VCaP (cell line): Measurements from ENCODE around the gene CHD6.

Source experiments
- H3K27ac ChIP-seq: fragments of 450-650 bp; 2 replicates; pipeline ENCODE4 v1.5.1; 2017
- TF ChIP-seq, protein P1 (sequence below): fragments of 450-650 bp; conservative IDR thresholded peaks from 2 replicates; pipeline ENCODE4 v1.5.1; 2017; ENCODE audit warnings: mild to moderate bottlenecking, moderate library complexity

The CHD6 gene

GRCh38 chr20:41352666-41353065 is 265.5 kb downstream of the CHD6 start:
- no peak overlapping the region for H3K27ac ChIP-seq
- TF ChIP-seq, protein P1, sequence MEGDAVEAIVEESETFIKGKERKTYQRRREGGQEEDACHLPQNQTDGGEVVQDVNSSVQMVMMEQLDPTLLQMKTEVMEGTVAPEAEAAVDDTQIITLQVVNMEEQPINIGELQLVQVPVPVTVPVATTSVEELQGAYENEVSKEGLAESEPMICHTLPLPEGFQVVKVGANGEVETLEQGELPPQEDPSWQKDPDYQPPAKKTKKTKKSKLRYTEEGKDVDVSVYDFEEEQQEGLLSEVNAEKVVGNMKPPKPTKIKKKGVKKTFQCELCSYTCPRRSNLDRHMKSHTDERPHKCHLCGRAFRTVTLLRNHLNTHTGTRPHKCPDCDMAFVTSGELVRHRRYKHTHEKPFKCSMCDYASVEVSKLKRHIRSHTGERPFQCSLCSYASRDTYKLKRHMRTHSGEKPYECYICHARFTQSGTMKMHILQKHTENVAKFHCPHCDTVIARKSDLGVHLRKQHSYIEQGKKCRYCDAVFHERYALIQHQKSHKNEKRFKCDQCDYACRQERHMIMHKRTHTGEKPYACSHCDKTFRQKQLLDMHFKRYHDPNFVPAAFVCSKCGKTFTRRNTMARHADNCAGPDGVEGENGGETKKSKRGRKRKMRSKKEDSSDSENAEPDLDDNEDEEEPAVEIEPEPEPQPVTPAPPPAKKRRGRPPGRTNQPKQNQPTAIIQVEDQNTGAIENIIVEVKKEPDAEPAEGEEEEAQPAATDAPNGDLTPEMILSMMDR: no peak

- H3K27ac ChIP-seq: no peak overlapping the region
- TF ChIP-seq, protein P1: no peak; the same call in 1 of the 2 replicates
Observed at GRCh38 chr20:41352106-41352505, 266.1 kb downstream of the CHD6 start.
